Measurements from ENCODE around the gene AFF1. TPM values are rescaled to one million over a fixed set of nuclear protein-coding genes. Genes with fewer than 3 reads are reported as not detected.

The AFF1 gene
- total RNA-seq, 3 donors from 2014 or later (not counting 1 experiment from before 2014, with no cell fraction given), result 87.9 to 93.4 (median 91.7) TPM

GRCh38 chr4:86950831-86951525, 16.2 kb downstream of the AFF1 start:
- Mint-ChIP-seq H3K4me3 (no peak overlapping the region), H3K27ac (peak overlapping the region in 1 of 2 donors; percentile 45)
- no peak overlapping the region for H3K4me3 ChIP-seq (ENCODE audit: low read length)

DNA sequence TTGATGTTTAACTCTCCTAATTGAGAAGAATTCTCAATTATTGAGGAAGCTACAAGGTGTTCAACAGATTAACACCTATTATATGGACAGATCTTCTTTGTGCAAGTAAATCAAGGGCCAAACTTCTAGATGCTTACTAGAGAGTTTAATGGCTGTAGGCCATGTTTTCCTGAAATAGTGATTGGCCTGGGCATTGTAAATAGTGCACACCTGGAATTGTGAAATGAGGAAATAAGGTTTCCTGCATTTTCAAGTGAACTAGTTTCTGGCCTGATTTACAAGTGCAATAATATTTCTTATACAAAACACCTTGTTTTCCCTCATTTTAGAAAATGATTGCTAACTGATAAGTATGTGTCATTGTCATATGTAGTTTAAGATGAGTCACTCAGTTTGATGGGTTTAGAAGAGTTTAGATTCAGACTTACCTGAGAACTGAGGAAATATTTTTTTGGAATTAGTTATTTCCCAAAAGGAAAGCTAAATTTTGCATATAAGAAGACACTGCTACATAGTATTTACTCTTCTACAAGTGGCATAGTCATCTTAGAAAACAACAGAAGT, 21.2 kb downstream of the AFF1 start:
- no peak for DNase-seq
- H3K36me3 ChIP-seq (ENCODE audit: control insufficient read depth, insufficient read depth, low read length), result peaks cover 2% of the 10 kb centered on the region
- no peaks in the 10 kb centered on the region for H3K27me3 ChIP-seq (ENCODE audit: control insufficient read depth, insufficient read depth, low read length)
- Mint-ChIP-seq H3K36me3 (no peaks in the 10 kb centered on the region), H3K4me1 (peaks cover 9 to 25% of the 10 kb centered on the region in 2 donors), H3K4me3 (no peak overlapping the region), H3K27ac (no peak overlapping the region), H3K9me3 (no peaks in the 10 kb centered on the region), H3K27me3 (ENCODE audit: low read depth in 2 of 2) (no peaks in the 10 kb centered on the region)
- no peak overlapping the region for H3K27ac ChIP-seq (ENCODE audit: low read length)
- no peak overlapping the region for H3K4me3 ChIP-seq (ENCODE audit: low read length)
- no peaks in the 10 kb centered on the region for H3K9me3 ChIP-seq (ENCODE audit: control insufficient read depth, insufficient read depth, low read length)
- ATAC-seq, result no peak
- H3K4me1 ChIP-seq (ENCODE audit: control insufficient read depth, insufficient read depth, low read length), result peaks cover 4% of the 10 kb centered on the region
- TF ChIP-seq, protein P1, sequence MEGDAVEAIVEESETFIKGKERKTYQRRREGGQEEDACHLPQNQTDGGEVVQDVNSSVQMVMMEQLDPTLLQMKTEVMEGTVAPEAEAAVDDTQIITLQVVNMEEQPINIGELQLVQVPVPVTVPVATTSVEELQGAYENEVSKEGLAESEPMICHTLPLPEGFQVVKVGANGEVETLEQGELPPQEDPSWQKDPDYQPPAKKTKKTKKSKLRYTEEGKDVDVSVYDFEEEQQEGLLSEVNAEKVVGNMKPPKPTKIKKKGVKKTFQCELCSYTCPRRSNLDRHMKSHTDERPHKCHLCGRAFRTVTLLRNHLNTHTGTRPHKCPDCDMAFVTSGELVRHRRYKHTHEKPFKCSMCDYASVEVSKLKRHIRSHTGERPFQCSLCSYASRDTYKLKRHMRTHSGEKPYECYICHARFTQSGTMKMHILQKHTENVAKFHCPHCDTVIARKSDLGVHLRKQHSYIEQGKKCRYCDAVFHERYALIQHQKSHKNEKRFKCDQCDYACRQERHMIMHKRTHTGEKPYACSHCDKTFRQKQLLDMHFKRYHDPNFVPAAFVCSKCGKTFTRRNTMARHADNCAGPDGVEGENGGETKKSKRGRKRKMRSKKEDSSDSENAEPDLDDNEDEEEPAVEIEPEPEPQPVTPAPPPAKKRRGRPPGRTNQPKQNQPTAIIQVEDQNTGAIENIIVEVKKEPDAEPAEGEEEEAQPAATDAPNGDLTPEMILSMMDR (IDR thresholded peaks at IDR 0.05), result no peak
- intact Hi-C loops (cut with micrococcal nuclease), result no loop called here

More at GRCh38 chr4:86950831-86951525, 16.2 kb downstream of the AFF1 start:
- Mint-ChIP-seq H3K4me1 (peaks cover 23 to 40% of the 10 kb centered on the region in 2 donors), H3K36me3 (no peaks in the 10 kb centered on the region), H3K9me3 (no peaks in the 10 kb centered on the region), H3K27me3 (ENCODE audit: low read depth in 2 of 2) (no peaks in the 10 kb centered on the region)
- Histone ChIP-seq H3K27ac (ENCODE audit: low read length) (no peak overlapping the region), H3K4me1 (ENCODE audit: control insufficient read depth, insufficient read depth, low read length) (peaks cover 6% of the 10 kb centered on the region), H3K36me3 (ENCODE audit: control insufficient read depth, insufficient read depth, low read length) (peaks cover 5% of the 10 kb centered on the region), H3K27me3 (ENCODE audit: control insufficient read depth, insufficient read depth, low read length) (no peaks in the 10 kb centered on the region), H3K9me3 (ENCODE audit: control insufficient read depth, insufficient read depth, low read length) (no peaks in the 10 kb centered on the region)
- TF ChIP-seq, protein P1 (IDR thresholded peaks at IDR 0.05), result no peak
- intact Hi-C loops (cut with micrococcal nuclease), result no loop called here
- WGBS (ENCODE audit: insufficient coverage), result 87% methylated on average over 10 of the region's 10 CpGs
- ATAC-seq, result no peak
- DNase-seq, result no peak

GRCh38 chr4:86957215-86957614, 22.4 kb downstream of the AFF1 start:
- ATAC-seq, result no peak
- no peaks in the 10 kb centered on the region for H3K27me3 ChIP-seq (ENCODE audit: control insufficient read depth, insufficient read depth, low read length)
- no peaks in the 10 kb centered on the region for H3K9me3 ChIP-seq (ENCODE audit: control insufficient read depth, insufficient read depth, low read length)
- WGBS (ENCODE audit: insufficient coverage), result 100% methylated on average over 1 of the region's 1 CpG
- Mint-ChIP-seq H3K36me3 (no peaks in the 10 kb centered on the region), H3K4me3 (no peak overlapping the region), H3K27me3 (ENCODE audit: low read depth in 2 of 2) (no peaks in the 10 kb centered on the region), H3K4me1 (peaks cover 19 to 33% of the 10 kb centered on the region in 2 donors), H3K9me3 (no peaks in the 10 kb centered on the region), H3K27ac (no peak overlapping the region)
- intact Hi-C loops (cut with micrococcal nuclease), result no loop called here
- peaks cover 15% of the 10 kb centered on the region for H3K4me1 ChIP-seq (ENCODE audit: control insufficient read depth, insufficient read depth, low read length)
- no peak overlapping the region for H3K4me3 ChIP-seq (ENCODE audit: low read length)
- TF ChIP-seq, protein P1 (IDR thresholded peaks at IDR 0.05), result no peak
- peaks cover 2% of the 10 kb centered on the region for H3K36me3 ChIP-seq (ENCODE audit: control insufficient read depth, insufficient read depth, low read length)
- no peak for DNase-seq
- H3K27ac ChIP-seq (ENCODE audit: low read length), result no peak overlapping the region

All from natural killer cell (primary cell).